HepG2 (cell line): ENCODE data around the gene MAD2L2. TPM values are rescaled to one million over a fixed set of nuclear protein-coding genes. Genes with fewer than 3 reads are reported as not detected.

Experiments
- ATAC-seq: fragments of 200-7000 bp; cut with Tn5 transposase; 3 replicates; pipeline ENCODE4 v1.9.1; 2020; ENCODE audit warnings: mild to moderate bottlenecking, moderate library complexity
- Bru-seq: library from RNA; stranded (reverse); fragments of 400-500 nt; gene quantifications from one replicate; lab custom pipeline; 2021; lab: Mats Ljungman, UMichigan
- BruChase-seq, 2 experiments: library from RNA; stranded (reverse); fragments of 400-500 nt; gene quantifications; one replicate each; lab custom pipeline; 2021; lab: Mats Ljungman, UMichigan
- BruUV-seq: library from RNA; stranded (reverse); fragments of 400-500 nt; replicated peaks from 2 replicates; lab custom pipeline; 2021; lab: Mats Ljungman, UMichigan
- CTCF ChIA-PET: fragments of 300-600 bp; formaldehyde crosslinking; extraction: SDS; loops from one replicate; lab custom pipeline; 2021; ENCODE audit warnings: low total read pairs, inconsistent platforms, low intra/inter-chr PET ratio; lab: Yijun Ruan, JAX
- POLR2A ChIA-PET: fragments of 350-600 bp; sonication (Branson Sonifier 250); formaldehyde crosslinking; loops from one replicate; lab custom pipeline; 2020; ENCODE audit warnings: antibody characterized with exemption, inconsistent platforms; lab: Yijun Ruan, JAX
- DNase-seq: peaks from one replicate; pipeline ENCODE4 v3.0.0-alpha.2; 2015; ENCODE audit warnings: low spot score
- FAIRE-seq: peaks from 3 replicates; lab custom pipeline; 2011; peaks lifted over from hg19 to GRCh38; lab: Jason Lieb, UNC
- H2AFZ ChIP-seq: one replicate; pipeline ENCODE4 v1.6.1; 2011; ENCODE audit warnings: low read length, inconsistent platforms
- H3K27ac ChIP-seq: fragments of 300-600 bp; 3 replicates; pipeline ENCODE4 v1.8.0; 2011; ENCODE audit warnings: mixed run types, mild to moderate bottlenecking, mixed read lengths, low read length, inconsistent platforms; ENCODE audit not compliant: insufficient read depth; ENCODE audit errors: extremely low read length
- H3K27me3 ChIP-seq, 2 experiments: fragments of 200-600 bp in 1 of 2; 2 replicates in 1 of 2; 3 replicates in 1 of 2; pipeline versions ENCODE4 v1.6.0 to v1.8.0; 2011; ENCODE audit warnings: low read length in 2 of 2, mild to moderate bottlenecking in 2 of 2, moderate library complexity in 2 of 2, inconsistent platforms in 1 of 2; ENCODE audit not compliant: insufficient read depth in 2 of 2, control insufficient read depth in 1 of 2
- H3K36me3 ChIP-seq, 2 experiments: fragments of 200-600 bp in 1 of 2; replicated peaks in 1 of 2; 2 replicates in 1 of 2; 3 replicates in 1 of 2; pipeline versions ENCODE4 v1.5.1 to v1.8.0; 2011; ENCODE audit warnings: low read length in 2 of 2, inconsistent platforms in 1 of 2; ENCODE audit not compliant: insufficient read depth in 2 of 2, control insufficient read depth in 1 of 2
- H3K4me1 ChIP-seq: 2 replicates; pipeline ENCODE4 v1.5.1; 2012; ENCODE audit warnings: low read length, inconsistent platforms; ENCODE audit not compliant: insufficient read depth
- H3K4me2 ChIP-seq: 2 replicates; pipeline ENCODE4 v1.6.0; 2011; ENCODE audit warnings: low read depth, low read length, inconsistent platforms
- H3K4me3 ChIP-seq, 3 experiments: fragments of 200-600 bp in 1 of 3; sonication (generic), shearing (Covaris generic) in 1 of 3; replicated peaks in 1 of 3; 2 replicates each; pipeline ENCODE4 v1.5.1; 2011 to 2016; ENCODE audit warnings: low read length in 3 of 3, inconsistent platforms in 2 of 3, low read depth in 2 of 3, mild to moderate bottlenecking in 2 of 3, control low read depth in 1 of 3, mixed read lengths in 1 of 3; ENCODE audit not compliant: insufficient read depth in 1 of 3
- H3K79me2 ChIP-seq: one replicate; pipeline ENCODE4 v1.6.1; 2011; ENCODE audit warnings: low read length, inconsistent platforms; ENCODE audit not compliant: insufficient read depth
- H3K9ac ChIP-seq: 2 replicates; pipeline ENCODE4 v1.6.0; 2011; ENCODE audit warnings: mild to moderate bottlenecking, low read depth, low read length, inconsistent platforms; ENCODE audit not compliant: insufficient read depth
- H3K9me3 ChIP-seq: 2 replicates; pipeline ENCODE4 v1.5.1; 2012; ENCODE audit warnings: mild to moderate bottlenecking, low read length
- H4K20me1 ChIP-seq: 2 replicates; pipeline ENCODE4 v1.6.0; 2011; ENCODE audit warnings: inconsistent platforms, mild to moderate bottlenecking, low read length, moderate library complexity; ENCODE audit not compliant: insufficient read depth
- ATF4 ChIP-seq, 2 experiments: fragments of 450-650 bp in 1 of 2; sonication (generic) in 1 of 2; formaldehyde crosslinking; IDR thresholded peaks; 2 replicates each; pipeline versions ENCODE4 v1.5.0 to v1.8.0; 2020 to 2022; ENCODE audit warnings: mild to moderate bottlenecking in 1 of 2, missing genetic modification reagents in 1 of 2
- EP300 ChIP-seq, 3 experiments: sonication (generic) in 1 of 3; formaldehyde crosslinking in 1 of 3; IDR thresholded peaks; 2 replicates each; pipeline versions ENCODE4 v1.5.1 to v1.6.1; 2011 to 2020; ENCODE audit warnings: low read depth in 2 of 3, low read length in 2 of 3, borderline replicate concordance in 1 of 3, improper control_type of control experiment in 1 of 3, mild to moderate bottlenecking in 1 of 3, missing genetic modification reagents in 1 of 3, moderate library complexity in 1 of 3
- HBP1 ChIP-seq: IDR thresholded peaks from 2 replicates; pipeline ENCODE4 v1.6.1; 2016; ENCODE audit warnings: low read depth, control low read depth
- HDAC1 ChIP-seq: sonication (generic); formaldehyde crosslinking; IDR thresholded peaks from 2 replicates; pipeline ENCODE4 v1.5.1; 2020; ENCODE audit warnings: mild to moderate bottlenecking, missing genetic modification reagents
- LRRFIP1 ChIP-seq: sonication (generic); formaldehyde crosslinking; conservative IDR thresholded peaks from 2 replicates; pipeline ENCODE4 v1.4.0; 2020; ENCODE audit warnings: missing genetic modification reagents
- NR2F2 ChIP-seq: IDR thresholded peaks from 2 replicates; pipeline ENCODE4 v1.6.1; 2012; ENCODE audit warnings: low read depth, inconsistent platforms, borderline replicate concordance
- ZNF234 ChIP-seq: sonication (generic); formaldehyde crosslinking; conservative IDR thresholded peaks from 2 replicates; pipeline ENCODE4 v1.5.1; 2020; ENCODE audit warnings: mild to moderate bottlenecking, missing genetic modification reagents
- ZNF563 ChIP-seq: sonication (generic); formaldehyde crosslinking; IDR thresholded peaks from 2 replicates; pipeline ENCODE4 v1.8.0; 2022; ENCODE audit warnings: mild to moderate bottlenecking, moderate library complexity, missing genetic modification reagents
- WGBS: methylation state at CpG from one replicate; pipeline ENCODE4 v1.1.6; 2017; ENCODE audit warnings: low lambda C conversion rate; 5-methylcytosine and 5-hydroxymethylcytosine counted together
- in situ Hi-C: cut with HindIII; loops from 2 replicates; pipeline ENCODE4 v1.10.0; 2017; ENCODE audit warnings: low pct_unique_long_range_greater_than_20kb; ENCODE audit not compliant: extremely low pct_ligation_motif_present
- intact Hi-C: fragments of 100-400 bp; cut with micrococcal nuclease; formaldehyde crosslinking; loops from one replicate; pipeline ENCODE4 v1.10.0; 2022; ENCODE audit not compliant: unreplicated experiment
- long read RNA-seq, 2 experiments: library from RNA in 1 of 2; library from polyadenylated mRNA in 1 of 2; stranded (forward) in 1 of 2; unstranded in 1 of 2; transcript quantifications; one replicate each; pipeline ENCODE4 v2.0.0, GENCODE V29; 2019 to 2022
- polyA minus RNA-seq, 3 experiments: library from RNA; depleted of rRNA, polyadenylated mRNA; stranded (reverse); fragments of >200 nt; gene quantifications; 2 replicates each; pipeline ENCODE4 v1.2.3, GENCODE V29; 2011; ENCODE audit warnings: low replicate concordance in 1 of 3
- polyA plus RNA-seq, 8 experiments: library from polyadenylated mRNA; depleted of rRNA in 3 of 8; stranded (reverse) in 7 of 8; unstranded in 1 of 8; fragments of >200 nt; fragmentation: Illumina TruSeq in 4 of 8; extraction: Trizol in 4 of 8; gene quantifications; 2 replicates each; pipeline versions ENCODE4 v1.2.1 to v1.2.3, GENCODE V29; 2011 to 2016; ENCODE audit warnings: low read depth in 4 of 8, missing spikeins in 1 of 8, mixed read lengths in 1 of 8; ENCODE audit not compliant: insufficient read depth in 1 of 8
- total RNA-seq, 5 experiments: library from RNA; depleted of rRNA; stranded (reverse); fragments of >200 nt; fragmentation: Illumina TruSeq; extraction: Trizol; gene quantifications; 2 replicates each; pipeline ENCODE4 v1.2.3, GENCODE V29; 2016; ENCODE audit warnings: low read depth in 1 of 5
- TF ChIP-seq, protein P1 (sequence below): IDR thresholded peaks from 2 replicates; pipeline ENCODE4 v1.6.1; 2016; ENCODE audit warnings: missing compliant biosample characterization, missing genetic modification reagents, borderline replicate concordance

Gene MAD2L2
- total RNA-seq (2016; rRNA removed; fragmentation: Illumina TruSeq; extraction: Trizol) (37.6 and 53.8 TPM in 2 replicates), polyA plus RNA-seq (2011; rRNA removed) (51.8 and 53.0 TPM in 2 replicates), polyA minus RNA-seq (2011; rRNA and poly(A)+ RNA removed; ENCODE audit: low replicate concordance) (65.7 and 126 TPM in 2 replicates), Bru-seq, nascent RNA (percentile 39 among the genes with signal in this experiment), BruChase-seq, experiment 1, labeled RNA remaining after a 6-hour chase (percentile 57 among the genes with signal in this experiment), BruChase-seq, experiment 2, labeled RNA remaining after a 2-hour chase (percentile 44 among the genes with signal in this experiment)
- total RNA-seq (2016; cell fraction: cytosol; rRNA removed; fragmentation: Illumina TruSeq; extraction: Trizol; ENCODE audit: low read depth): 164 and 195 TPM in 2 replicates
- 34.8 and 55.0 TPM in 2 replicates for total RNA-seq (2016; cell fraction: insoluble cytoplasmic fraction; rRNA removed; fragmentation: Illumina TruSeq; extraction: Trizol)
- total RNA-seq (2016; cell fraction: membrane; rRNA removed; fragmentation: Illumina TruSeq; extraction: Trizol): 127 and 152 TPM in 2 replicates
- 28.6 and 32.6 TPM in 2 replicates for total RNA-seq (2016; cell fraction: nucleus; rRNA removed; fragmentation: Illumina TruSeq; extraction: Trizol)
- polyA plus RNA-seq (2011; cell fraction: cytosol; rRNA removed): 56.2 and 86.8 TPM in 2 replicates
- 69.0 and 73.0 TPM in 2 replicates for polyA plus RNA-seq (2011; cell fraction: nucleus; rRNA removed)
- 33.6 and 38.0 TPM in 2 replicates for polyA plus RNA-seq (2012)
- 231 and 260 TPM in 2 replicates for polyA plus RNA-seq (2016; cell fraction: cytosol; fragmentation: Illumina TruSeq; extraction: Trizol; ENCODE audit: low read depth)
- polyA plus RNA-seq (2016; cell fraction: insoluble cytoplasmic fraction; fragmentation: Illumina TruSeq; extraction: Trizol; ENCODE audit: low read depth): 43.5 and 51.8 TPM in 2 replicates
- 147 and 163 TPM in 2 replicates for polyA plus RNA-seq (2016; cell fraction: membrane; fragmentation: Illumina TruSeq; extraction: Trizol; ENCODE audit: low read depth)
- 60.5 and 63.4 TPM in 2 replicates for polyA plus RNA-seq (2016; cell fraction: nucleus; fragmentation: Illumina TruSeq; extraction: Trizol; ENCODE audit: insufficient read depth, low read depth)
- polyA minus RNA-seq (2011; cell fraction: cytosol; rRNA and poly(A)+ RNA removed): 20.8 and 24.6 TPM in 2 replicates
- polyA minus RNA-seq (2011; cell fraction: nucleus; rRNA and poly(A)+ RNA removed): 15.5 and 18.3 TPM in 2 replicates
- long read RNA-seq, experiment 1, transcript MAD2L2-207 (9 exons, 1,118 nt): major isoform, 89 of 111 reads
- long read RNA-seq, experiment 1, partial matches to known transcripts: 13 of 111 reads
- long read RNA-seq, experiment 1, other reads (novel, unspliced or antisense): 8 of 111 reads
- long read RNA-seq, experiment 2, transcript MAD2L2-207 (9 exons, 1,118 nt): major isoform, 90 of 122 reads
- long read RNA-seq, experiment 2, partial matches to known transcripts: 18 of 122 reads
- long read RNA-seq, experiment 2, other reads (novel, unspliced or antisense): 12 of 122 reads

GRCh38 chr1:11681071-11681771 lies at the start of gene MAD2L2:
MAD2L2 (minus strand) TSS chr1:11681148; CDS start chr1:11680601, 547 bp downstream.
- Histone ChIP-seq H3K9me3 (no peaks in the 10 kb centered on the region), H3K36me3 (peaks cover 3 to 14% of the 10 kb centered on the region in 2 experiments; a peak in 2 of 5 replicates), H3K9ac (peak within 1 kb of the TSS; percentile 79), H3K27ac (peak within 1 kb of the TSS; percentile 43), H3K4me2 (peak within 1 kb of the TSS; percentile 99), H3K79me2 (no peaks in the 10 kb centered on the region), H2AFZ (no peak within 1 kb of the TSS), H4K20me1 (no peaks in the 10 kb centered on the region), H3K4me1 (peaks cover 23% of the 10 kb centered on the region), H3K27me3 (peaks cover 3 to 38% of the 10 kb centered on the region in 2 experiments; a peak in 4 of 5 replicates), H3K4me3 (peak within 1 kb of the TSS; percentile 67 to 97 (median 90))
- FAIRE-seq (no peak), DNase-seq (peak; percentile 47), ATAC-seq (peak; percentile 94)
- 6% methylated on average over 20 of the region's 71 CpGs for WGBS
- ChIA-PET CTCF (no interaction called here), POLR2A (interaction anchor here (0.9 to 2.5 kb wide), 3 partner anchors 9 to 28 kb away, joined by 3 to 16 read pairs (median 4); partner anchors contain the start of gene FBXO6)
- in situ Hi-C loops: no loop called here
- no TSS peak for BruUV-seq
- intact Hi-C loops: no loop called here
- 0 out of 2 replicates have a peak, but pooled peaks have one; percentile 56 for TF ChIP-seq HBP1 (CRISPR knock-in tag)
- no peak for TF ChIP-seq NR2F2
- TF ChIP-seq ZNF234 (CRISPR knock-in tag): no peak
- peak in 1 of 2 experiments; percentile 44; a peak in 1 of 4 replicates for TF ChIP-seq ATF4 (CRISPR knock-in tag; IDR thresholded peaks at IDR 0.05)
- no peak for TF ChIP-seq LRRFIP1 (CRISPR knock-in tag)
- no peak for TF ChIP-seq EP300 (IDR thresholded peaks at IDR 0.05; ENCODE audit: low read depth in 2 of 2, low read length in 2 of 2)
- 0 out of 2 replicates have a peak, but pooled peaks have one; percentile 6 for TF ChIP-seq EP300 (CRISPR knock-in tag; IDR thresholded peaks at IDR 0.05; ENCODE audit: borderline replicate concordance)
- TF ChIP-seq HDAC1 (CRISPR knock-in tag): peak; percentile 74; the same call in 1 of the 2 replicates
- 0 out of 2 replicates have a peak, but pooled peaks have one; percentile 90 for TF ChIP-seq ZNF563
- TF ChIP-seq, protein P1, sequence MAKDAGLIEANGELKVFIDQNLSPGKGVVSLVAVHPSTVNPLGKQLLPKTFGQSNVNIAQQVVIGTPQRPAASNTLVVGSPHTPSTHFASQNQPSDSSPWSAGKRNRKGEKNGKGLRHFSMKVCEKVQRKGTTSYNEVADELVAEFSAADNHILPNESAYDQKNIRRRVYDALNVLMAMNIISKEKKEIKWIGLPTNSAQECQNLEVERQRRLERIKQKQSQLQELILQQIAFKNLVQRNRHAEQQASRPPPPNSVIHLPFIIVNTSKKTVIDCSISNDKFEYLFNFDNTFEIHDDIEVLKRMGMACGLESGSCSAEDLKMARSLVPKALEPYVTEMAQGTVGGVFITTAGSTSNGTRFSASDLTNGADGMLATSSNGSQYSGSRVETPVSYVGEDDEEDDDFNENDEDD: peak; percentile 72; the same call in 1 of the 2 replicates
